ENCODE results near the gene ATE1. TPM values are rescaled to one million over a fixed set of nuclear protein-coding genes. Genes with fewer than 3 reads are reported as not detected.

The ATE1 gene
- total and polyA plus RNA-seq, 10 of the 15 experiments (the other 5 are each of a cell fraction or from before 2014, with no cell fraction given), result 4.3 to 22.7 (median 15.9) TPM

GRCh38 chr10:121853950-121854349 is 73.9 kb downstream of the ATE1 start:
- Histone ChIP-seq H3K9me3 (replicated peaks; ENCODE audit: control insufficient read depth, insufficient read depth, low read length) (no peaks in the 10 kb centered on the region), H3K79me2 (ENCODE audit: control insufficient read depth, insufficient read depth, low read length) (no peaks in the 10 kb centered on the region), H4K20me1 (ENCODE audit: control insufficient read depth, insufficient read depth) (no peaks in the 10 kb centered on the region), H3K4me3 (no peak overlapping the region), H3K9ac (ENCODE audit: control insufficient read depth, insufficient read depth, low read length) (no peak overlapping the region), H3K4me1 (ENCODE audit: control insufficient read depth, insufficient read depth, low read length) (no peaks in the 10 kb centered on the region), H3K27me3 (replicated peaks in 1 of 2; ENCODE audit: control insufficient read depth in 2 of 2, insufficient read depth in 2 of 2, low read length in 1 of 2) (no peaks in the 10 kb centered on the region), H2AFZ (ENCODE audit: control insufficient read depth, low read depth, low read length) (no peak overlapping the region), H3K4me2 (ENCODE audit: control insufficient read depth, insufficient read depth) (no peak overlapping the region), H3K27ac (ENCODE audit: control insufficient read depth, insufficient read depth) (no peak overlapping the region), H3K36me3 (ENCODE audit: control insufficient read depth in 2 of 2, insufficient read depth in 2 of 2, low read length in 1 of 2) (peaks cover 0 to 6% of the 10 kb centered on the region in 2 experiments; a peak in 1 of 4 replicates)
- TF ChIP-seq RAD21 (IDR thresholded peaks at IDR 0.05; ENCODE audit: insufficient read depth, low read depth, low read length) (no peak), MYB (IDR thresholded peaks at IDR 0.05; ENCODE audit: borderline replicate concordance, low read depth, low read length) (no peak), E2F4 (IDR thresholded peaks at IDR 0.05; ENCODE audit: low read depth, low read length) (no peak), PBX3 (IDR thresholded peaks at IDR 0.05; ENCODE audit: insufficient replicate concordance, low read depth, low read length) (no peak), ZBTB33 (IDR thresholded peaks at IDR 0.05) (no peak), TBL1XR1 (IDR thresholded peaks at IDR 0.05; ENCODE audit: low read depth, low read length) (no peak), CEBPZ (IDR thresholded peaks at IDR 0.05; ENCODE audit: low read depth, low read length) (no peak)
- DNase-seq (ENCODE audit: low read depth, low spot score), result no peak
- in situ Hi-C loops (cut with MboI), result no loop called here
- FAIRE-seq, result no peak
- intact Hi-C loops (cut with micrococcal nuclease; ENCODE audit: unreplicated experiment), result no loop called here
- ChIA-PET POLR2A (no interaction called here), CTCF (interaction anchor here (1.1 kb wide), 3 partner anchors 12 to 47 kb away, joined by 3 to 5 read pairs (median 5); no protein-coding TSS in a partner anchor), RAD21 (ENCODE audit: unreplicated experiment) (interaction anchor here (1.7 kb wide), 1 partner anchor 30 kb away, joined by 4 read pairs; no protein-coding TSS in a partner anchor), SMC1A (ENCODE audit: uncharacterized antibody, unreplicated experiment) (no interaction called here)
- ATAC-seq, result no peak
- no TSS peak for BruUV-seq (replicated peaks)

All from GM12878 (cell line).